IMR-90 (cell line): ENCODE data around the gene IGFBP1. TPM values are rescaled to one million over a fixed set of nuclear protein-coding genes. Genes with fewer than 3 reads are reported as not detected.

ENCODE experiments used
- ATAC-seq: fragments of 200-7000 bp; cut with Tn5 transposase; 2 replicates; pipeline ENCODE4 v1.9.1; 2020; ENCODE audit warnings: low read depth, mild to moderate bottlenecking, moderate library complexity
- BruUV-seq: library from RNA; stranded (reverse); fragments of 400-500 nt; replicated peaks from 2 replicates; lab custom pipeline; 2021; lab: Mats Ljungman, UMichigan
- CTCF ChIA-PET: fragments of 300-600 bp; formaldehyde crosslinking; extraction: SDS; loops from one replicate; lab custom pipeline; 2021; ENCODE audit warnings: antibody characterized with exemption; lab: Yijun Ruan, JAX
- POLR2A ChIA-PET: fragments of 300-600 bp; sonication (Branson Sonifier 250); formaldehyde crosslinking; loops from one replicate; lab custom pipeline; 2022; ENCODE audit warnings: antibody characterized with exemption; ENCODE audit not compliant: unreplicated experiment; lab: Charles Lee
- DNase-seq: peaks from one replicate; pipeline ENCODE4 v3.0.0; 2013
- H2AFZ ChIP-seq: replicated peaks from 2 replicates; pipeline ENCODE3; 2013; ENCODE audit warnings: low read length, mild to moderate bottlenecking; ENCODE audit not compliant: poor library complexity
- H2AK5ac ChIP-seq: 2 replicates; pipeline ENCODE4 v1.6.1; 2013; ENCODE audit warnings: low read depth, low read length, inconsistent platforms
- H2AK9ac ChIP-seq: replicated peaks from 2 replicates; pipeline ENCODE3; 2013; ENCODE audit warnings: mild to moderate bottlenecking, low read depth, low read length, moderate library complexity; ENCODE audit not compliant: poor library complexity
- H2BK120ac ChIP-seq: 2 replicates; pipeline ENCODE4 v1.6.1; 2013; ENCODE audit warnings: low read depth, low read length, inconsistent platforms
- H2BK15ac ChIP-seq: 3 replicates; pipeline ENCODE4 v1.6.1; 2013; ENCODE audit warnings: low read depth, low read length, inconsistent platforms
- H2BK20ac ChIP-seq: 2 replicates; pipeline ENCODE4 v1.6.1; 2013; ENCODE audit warnings: low read depth, mild to moderate bottlenecking, inconsistent platforms, low read length, moderate library complexity
- H2BK5ac ChIP-seq: 2 replicates; pipeline ENCODE4 v1.6.1; 2013; ENCODE audit warnings: mild to moderate bottlenecking, low read depth, low read length, inconsistent platforms; ENCODE audit not compliant: poor library complexity, severe bottlenecking
- H3K14ac ChIP-seq: replicated peaks from 2 replicates; pipeline ENCODE4 v1.6.1; 2013; ENCODE audit warnings: low read depth, low read length, inconsistent platforms
- H3K18ac ChIP-seq: 2 replicates; pipeline ENCODE4 v1.6.1; 2013; ENCODE audit warnings: low read depth, low read length, control low read depth
- H3K23ac ChIP-seq: 2 replicates; pipeline ENCODE4 v1.6.1; 2013; ENCODE audit warnings: low read depth, low read length, inconsistent platforms
- H3K27ac ChIP-seq: 2 replicates; pipeline ENCODE4 v1.5.1; 2013; ENCODE audit warnings: mild to moderate bottlenecking, control low read depth, low read length; ENCODE audit not compliant: insufficient read depth
- H3K27me3 ChIP-seq: 2 replicates; pipeline ENCODE4 v1.6.1; 2013; ENCODE audit warnings: low read length; ENCODE audit not compliant: control insufficient read depth, insufficient read depth
- H3K36me3 ChIP-seq: 2 replicates; pipeline ENCODE4 v1.6.1; 2013; ENCODE audit warnings: low read length, mixed read lengths; ENCODE audit not compliant: control insufficient read depth, insufficient read depth
- H3K4ac ChIP-seq: 2 replicates; pipeline ENCODE4 v1.6.1; 2013; ENCODE audit warnings: low read depth, low read length, inconsistent platforms
- H3K4me1 ChIP-seq: 2 replicates; pipeline ENCODE4 v1.6.1; 2013; ENCODE audit warnings: low read length, mixed read lengths; ENCODE audit not compliant: control insufficient read depth, insufficient read depth
- H3K4me2 ChIP-seq: 2 replicates; pipeline ENCODE4 v1.6.1; 2013; ENCODE audit warnings: low read depth, mild to moderate bottlenecking, control low read depth, low read length, moderate library complexity
- H3K4me3 ChIP-seq: 2 replicates; pipeline ENCODE4 v1.5.1; 2013; ENCODE audit warnings: low read depth, mild to moderate bottlenecking, control low read depth, low read length, moderate library complexity; ENCODE audit not compliant: insufficient read depth
- H3K56ac ChIP-seq: 2 replicates; pipeline ENCODE4 v1.6.1; 2013; ENCODE audit warnings: low read length, inconsistent platforms; ENCODE audit not compliant: insufficient read depth; ENCODE audit errors: extremely low read depth
- H3K79me1 ChIP-seq, 2 experiments: 2 replicates each; pipeline ENCODE4 v1.6.1; 2013; ENCODE audit warnings: low read length in 2 of 2, inconsistent platforms in 1 of 2, low read depth in 1 of 2
- H3K9ac ChIP-seq: 2 replicates; pipeline ENCODE4 v1.6.1; 2013; ENCODE audit warnings: low read depth, low read length, control low read depth
- H3K9me1 ChIP-seq: 2 replicates; pipeline ENCODE4 v1.6.1; 2013; ENCODE audit warnings: low read length, inconsistent platforms; ENCODE audit not compliant: insufficient read depth
- H3K9me3 ChIP-seq: 2 replicates; pipeline ENCODE4 v1.6.1; 2013; ENCODE audit warnings: low read length; ENCODE audit not compliant: control insufficient read depth, insufficient read depth
- H4K20me1 ChIP-seq: 2 replicates; pipeline ENCODE4 v1.6.1; 2013; ENCODE audit warnings: low read length, inconsistent platforms; ENCODE audit not compliant: insufficient read depth
- H4K5ac ChIP-seq: 2 replicates; pipeline ENCODE4 v1.6.1; 2013; ENCODE audit warnings: mild to moderate bottlenecking, low read depth, low read length, control low read depth
- H4K8ac ChIP-seq, 2 experiments: 2 replicates each; pipeline ENCODE4 v1.6.1; 2013; ENCODE audit warnings: low read depth in 2 of 2, low read length in 2 of 2, control low read depth in 1 of 2, inconsistent platforms in 1 of 2
- H4K91ac ChIP-seq: 2 replicates; pipeline ENCODE4 v1.6.1; 2013; ENCODE audit warnings: low read depth, low read length, inconsistent platforms; ENCODE audit not compliant: insufficient read depth
- BHLHE40 ChIP-seq: fragments of 150-350 bp; IDR thresholded peaks from 2 replicates; pipeline ENCODE4 v1.6.1; 2016; ENCODE audit warnings: mild to moderate bottlenecking, low read depth, low read length
- CEBPB ChIP-seq: IDR thresholded peaks from 2 replicates; pipeline ENCODE4 v1.6.1; 2012; ENCODE audit warnings: low read depth, low read length, improper control_type of control experiment
- CHD1 ChIP-seq: IDR thresholded peaks from 2 replicates; pipeline ENCODE4 v1.6.1; 2012; ENCODE audit warnings: low read depth, low read length, improper control_type of control experiment
- CTCF ChIP-seq: conservative IDR thresholded peaks from 2 replicates; pipeline ENCODE4 v1.5.1; 2012; ENCODE audit warnings: mild to moderate bottlenecking, low read depth, low read length, improper control_type of control experiment
- ELK1 ChIP-seq: fragments of 150-350 bp; IDR thresholded peaks from 2 replicates; pipeline ENCODE4 v1.6.1; 2016; ENCODE audit warnings: low read depth, mild to moderate bottlenecking, low read length, moderate library complexity, borderline replicate concordance
- FOS ChIP-seq: fragments of 150-350 bp; IDR thresholded peaks from 2 replicates; pipeline ENCODE4 v1.6.1; 2016; ENCODE audit warnings: low read depth, low read length
- MAFK ChIP-seq: IDR thresholded peaks from 2 replicates; pipeline ENCODE4 v1.6.1; 2012; ENCODE audit warnings: low read depth, low read length, improper control_type of control experiment
- MAZ ChIP-seq: IDR thresholded peaks from 2 replicates; pipeline ENCODE4 v1.6.1; 2012; ENCODE audit warnings: low read depth, mild to moderate bottlenecking, low read length, improper control_type of control experiment, moderate library complexity, borderline replicate concordance
- MXI1 ChIP-seq: IDR thresholded peaks from 2 replicates; pipeline ENCODE4 v1.6.1; 2012; ENCODE audit warnings: low read depth, mild to moderate bottlenecking, low read length, moderate library complexity, borderline replicate concordance
- NFE2L2 ChIP-seq: fragments of 150-350 bp; IDR thresholded peaks from 2 replicates; pipeline ENCODE4 v1.6.1; 2016; ENCODE audit warnings: low read depth, mild to moderate bottlenecking, low read length
- RAD21 ChIP-seq: IDR thresholded peaks from 2 replicates; pipeline ENCODE4 v1.6.1; 2012; ENCODE audit warnings: low read length, improper control_type of control experiment
- RCOR1 ChIP-seq: IDR thresholded peaks from 2 replicates; pipeline ENCODE4 v1.6.1; 2012; ENCODE audit warnings: mild to moderate bottlenecking, low read length, improper control_type of control experiment; ENCODE audit not compliant: insufficient replicate concordance
- RFX5 ChIP-seq: IDR thresholded peaks from 2 replicates; pipeline ENCODE4 v1.8.0; 2012; ENCODE audit warnings: low read depth, mild to moderate bottlenecking, low read length, moderate library complexity
- USF2 ChIP-seq: fragments of 150-350 bp; IDR thresholded peaks from 2 replicates; pipeline ENCODE4 v1.6.1; 2017; ENCODE audit warnings: mild to moderate bottlenecking, antibody characterized with exemption, low read length, low read depth
- WGBS, 2 experiments: methylation state at CpG; one replicate each; pipeline versions ENCODE4 v1.1.5 to v1.1.7; 2013; ENCODE audit warnings: missing lambda C conversion rate in 2 of 2; ENCODE audit not compliant: insufficient read length in 1 of 2; ENCODE audit errors: extremely low coverage in 2 of 2; 5-methylcytosine and 5-hydroxymethylcytosine counted together
- dilution Hi-C: fragments of 300-500 bp; cut with HindIII; formaldehyde crosslinking; loops from one replicate; pipeline ENCODE4 v1.14.3; 2018; ENCODE audit warnings: low sequenced_read_pairs; ENCODE audit not compliant: unreplicated experiment
- in situ Hi-C: fragments of 300-500 bp; cut with MboI; formaldehyde crosslinking; loops from 3 replicates; pipeline ENCODE4 v1.14.3; 2019; ENCODE audit warnings: low sequenced_read_pairs, inconsistent platforms, mixed read lengths
- intact Hi-C: fragments of 100-400 bp; cut with micrococcal nuclease; formaldehyde crosslinking; loops from 2 replicates; pipeline ENCODE4 v1.10.0; 2022
- polyA plus RNA-seq, 3 experiments: library from polyadenylated mRNA; depleted of rRNA; stranded (reverse); fragments of >200 nt; gene quantifications; 2 replicates each; pipeline ENCODE4 v1.2.3, GENCODE V29; 2012; ENCODE audit warnings: low replicate concordance in 1 of 3
- total RNA-seq: library from RNA; depleted of rRNA; stranded (reverse); fragments of >200 nt; gene quantifications from 2 replicates; pipeline ENCODE4 v1.2.3, GENCODE V29; 2012

IGFBP1 gene
- total and polyA plus RNA-seq, 2 of the 4 experiments (the other 2 are of a cell fraction) = not detected

GRCh38 chr7:45890125-45890901 is 2.0 kb downstream of the IGFBP1 start:
- H3K4ac ChIP-seq = no peak overlapping the region
- H3K56ac ChIP-seq = no peak overlapping the region
- H2BK20ac ChIP-seq = no peak overlapping the region
- dilution Hi-C loops (no loop called here), intact Hi-C loops (no loop called here), in situ Hi-C loops (loop anchor here (5.0 kb wide), 1 partner anchor 1292 kb away; no protein-coding TSS in a partner anchor)
- no peak overlapping the region for H2BK120ac ChIP-seq
- peaks cover 39% of the 10 kb centered on the region for H3K27me3 ChIP-seq
- no peak overlapping the region for H2AK9ac ChIP-seq
- no peak overlapping the region for H2AFZ ChIP-seq
- H2BK5ac ChIP-seq = no peak overlapping the region
- H4K8ac ChIP-seq = no peak overlapping the region
- no peaks in the 10 kb centered on the region for H4K20me1 ChIP-seq
- POLR2A ChIA-PET = no interaction called here
- no peak overlapping the region for H2BK15ac ChIP-seq
- no peak overlapping the region for H4K5ac ChIP-seq
- no peak overlapping the region for H3K18ac ChIP-seq
- CTCF ChIA-PET = interaction anchor here (0.6 to 1.0 kb wide), 3 partner anchors 26 to 1291 kb away, joined by 3 to 5 read pairs (median 3); no protein-coding TSS in a partner anchor
- H3K4me3 ChIP-seq = no peak overlapping the region
- peak overlapping the region; percentile 1; the same call in 1 of the 2 replicates for H2AK5ac ChIP-seq
- H3K9me3 ChIP-seq = no peaks in the 10 kb centered on the region
- WGBS, 2 experiments = 100% methylated on average over 2 of the region's 8 CpGs; no CpG with 5 or more reads in 1 of the 2 experiments
- H4K91ac ChIP-seq = no peak overlapping the region
- BruUV-seq = no TSS peak
- no peak for ATAC-seq
- H3K4me1 ChIP-seq = no peaks in the 10 kb centered on the region
- H3K23ac ChIP-seq = no peak overlapping the region
- no peak overlapping the region for H3K4me2 ChIP-seq
- no peaks in the 10 kb centered on the region for H3K79me1 ChIP-seq
- H3K9ac ChIP-seq = no peak overlapping the region
- peaks cover 3% of the 10 kb centered on the region; the same call in 1 of the 2 replicates for H3K9me1 ChIP-seq
- no peak overlapping the region for H3K14ac ChIP-seq
- TF ChIP-seq CEBPB (no peak), NFE2L2 (no peak), RCOR1 (no peak), BHLHE40 (no peak), ELK1 (no peak), RFX5 (no peak), MAFK (no peak), CHD1 (no peak), FOS (no peak), USF2 (no peak), RAD21 (no peak), MXI1 (no peak), MAZ (no peak), CTCF (no peak)
- DNase-seq = no peak
- no peak overlapping the region for H3K27ac ChIP-seq
- no peaks in the 10 kb centered on the region for H3K36me3 ChIP-seq
